ENCODE measurements around the gene PXT1.

PXT1 gene

DNA sequence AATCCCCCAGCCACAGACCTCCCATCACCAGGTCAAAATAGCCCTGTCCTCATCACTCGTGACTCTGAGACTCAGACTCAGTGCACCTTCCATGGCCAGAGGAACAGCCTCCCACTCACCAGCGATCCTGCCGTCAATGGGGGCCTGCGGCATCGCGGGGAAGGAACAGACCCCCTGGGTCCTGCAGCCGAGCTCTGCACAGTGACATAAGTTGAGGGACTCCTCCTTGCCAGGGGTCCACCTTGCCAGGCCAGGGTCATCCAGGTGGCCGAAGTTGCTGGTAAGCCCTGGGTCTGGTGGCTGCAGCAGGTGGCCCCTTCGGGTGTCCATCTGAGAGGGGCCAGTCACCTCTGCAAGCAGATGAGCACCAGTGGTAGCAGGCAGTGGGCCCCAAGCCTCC lies 71.4 kb downstream of the PXT1 start:
- Histone ChIP-seq H3K4me1 (ENCODE audit: low read length) (peaks cover 11% of the 10 kb centered on the region), H3K9me3 (ENCODE audit: insufficient read depth, low read length) (no peaks in the 10 kb centered on the region), H4K20me1 (ENCODE audit: insufficient read depth, low read length) (no peaks in the 10 kb centered on the region), H3K27ac (ENCODE audit: low read length) (no peak overlapping the region), H3K4me3 (ENCODE audit: low read length) (no peak overlapping the region), H3K79me2 (ENCODE audit: low read length) (no peaks in the 10 kb centered on the region), H3K4me2 (ENCODE audit: low read length) (no peak overlapping the region), H2AFZ (ENCODE audit: low read depth, low read length) (no peak overlapping the region), H3K9ac (ENCODE audit: low read length) (no peak overlapping the region), H3K27me3 (ENCODE audit: low read depth, low read length) (peaks cover 10% of the 10 kb centered on the region), H3K36me3 (replicated peaks; ENCODE audit: low read depth, low read length) (no peaks in the 10 kb centered on the region)
- TF ChIP-seq EZH2phosphoT487 (IDR thresholded peaks at IDR 0.05; ENCODE audit: low read depth), result no peak
- TF ChIP-seq, protein P1, sequence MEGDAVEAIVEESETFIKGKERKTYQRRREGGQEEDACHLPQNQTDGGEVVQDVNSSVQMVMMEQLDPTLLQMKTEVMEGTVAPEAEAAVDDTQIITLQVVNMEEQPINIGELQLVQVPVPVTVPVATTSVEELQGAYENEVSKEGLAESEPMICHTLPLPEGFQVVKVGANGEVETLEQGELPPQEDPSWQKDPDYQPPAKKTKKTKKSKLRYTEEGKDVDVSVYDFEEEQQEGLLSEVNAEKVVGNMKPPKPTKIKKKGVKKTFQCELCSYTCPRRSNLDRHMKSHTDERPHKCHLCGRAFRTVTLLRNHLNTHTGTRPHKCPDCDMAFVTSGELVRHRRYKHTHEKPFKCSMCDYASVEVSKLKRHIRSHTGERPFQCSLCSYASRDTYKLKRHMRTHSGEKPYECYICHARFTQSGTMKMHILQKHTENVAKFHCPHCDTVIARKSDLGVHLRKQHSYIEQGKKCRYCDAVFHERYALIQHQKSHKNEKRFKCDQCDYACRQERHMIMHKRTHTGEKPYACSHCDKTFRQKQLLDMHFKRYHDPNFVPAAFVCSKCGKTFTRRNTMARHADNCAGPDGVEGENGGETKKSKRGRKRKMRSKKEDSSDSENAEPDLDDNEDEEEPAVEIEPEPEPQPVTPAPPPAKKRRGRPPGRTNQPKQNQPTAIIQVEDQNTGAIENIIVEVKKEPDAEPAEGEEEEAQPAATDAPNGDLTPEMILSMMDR (IDR thresholded peaks at IDR 0.05; ENCODE audit: low read depth, low read length), result no peak

DNA sequence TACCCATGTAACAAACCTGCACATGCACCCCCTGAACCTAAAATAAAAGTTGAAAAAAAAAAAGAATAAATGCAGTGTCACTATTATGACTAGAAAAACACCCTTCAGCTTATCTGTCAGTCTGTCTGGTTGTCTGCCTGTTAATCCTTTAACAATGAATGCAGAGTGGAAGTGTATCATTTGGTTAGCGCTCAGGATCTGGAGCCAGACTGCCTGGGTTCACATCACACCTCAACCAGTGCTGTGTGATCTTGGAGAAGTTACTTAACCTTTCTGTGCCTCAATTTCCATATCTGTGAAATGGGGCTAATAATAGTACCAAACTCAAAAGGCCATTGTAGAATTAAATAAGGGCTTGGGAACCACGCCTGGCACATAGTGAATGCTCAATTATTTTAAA lies 72.0 kb downstream of the PXT1 start:
- Histone ChIP-seq H3K27me3 (ENCODE audit: low read depth, low read length) (peaks cover 10% of the 10 kb centered on the region), H3K9me3 (ENCODE audit: insufficient read depth, low read length) (no peaks in the 10 kb centered on the region), H3K4me1 (ENCODE audit: low read length) (peaks cover 17% of the 10 kb centered on the region), H3K9ac (ENCODE audit: low read length) (no peak overlapping the region), H3K79me2 (ENCODE audit: low read length) (no peaks in the 10 kb centered on the region), H4K20me1 (ENCODE audit: insufficient read depth, low read length) (no peaks in the 10 kb centered on the region), H3K27ac (ENCODE audit: low read length) (no peak overlapping the region), H3K4me2 (ENCODE audit: low read length) (no peak overlapping the region), H3K4me3 (ENCODE audit: low read length) (no peak overlapping the region), H2AFZ (ENCODE audit: low read depth, low read length) (no peak overlapping the region), H3K36me3 (replicated peaks; ENCODE audit: low read depth, low read length) (no peaks in the 10 kb centered on the region)
- TF ChIP-seq EZH2phosphoT487 (IDR thresholded peaks at IDR 0.05; ENCODE audit: low read depth), result no peak
- TF ChIP-seq, protein P1 (IDR thresholded peaks at IDR 0.05; ENCODE audit: low read depth, low read length), result no peak

DNA sequence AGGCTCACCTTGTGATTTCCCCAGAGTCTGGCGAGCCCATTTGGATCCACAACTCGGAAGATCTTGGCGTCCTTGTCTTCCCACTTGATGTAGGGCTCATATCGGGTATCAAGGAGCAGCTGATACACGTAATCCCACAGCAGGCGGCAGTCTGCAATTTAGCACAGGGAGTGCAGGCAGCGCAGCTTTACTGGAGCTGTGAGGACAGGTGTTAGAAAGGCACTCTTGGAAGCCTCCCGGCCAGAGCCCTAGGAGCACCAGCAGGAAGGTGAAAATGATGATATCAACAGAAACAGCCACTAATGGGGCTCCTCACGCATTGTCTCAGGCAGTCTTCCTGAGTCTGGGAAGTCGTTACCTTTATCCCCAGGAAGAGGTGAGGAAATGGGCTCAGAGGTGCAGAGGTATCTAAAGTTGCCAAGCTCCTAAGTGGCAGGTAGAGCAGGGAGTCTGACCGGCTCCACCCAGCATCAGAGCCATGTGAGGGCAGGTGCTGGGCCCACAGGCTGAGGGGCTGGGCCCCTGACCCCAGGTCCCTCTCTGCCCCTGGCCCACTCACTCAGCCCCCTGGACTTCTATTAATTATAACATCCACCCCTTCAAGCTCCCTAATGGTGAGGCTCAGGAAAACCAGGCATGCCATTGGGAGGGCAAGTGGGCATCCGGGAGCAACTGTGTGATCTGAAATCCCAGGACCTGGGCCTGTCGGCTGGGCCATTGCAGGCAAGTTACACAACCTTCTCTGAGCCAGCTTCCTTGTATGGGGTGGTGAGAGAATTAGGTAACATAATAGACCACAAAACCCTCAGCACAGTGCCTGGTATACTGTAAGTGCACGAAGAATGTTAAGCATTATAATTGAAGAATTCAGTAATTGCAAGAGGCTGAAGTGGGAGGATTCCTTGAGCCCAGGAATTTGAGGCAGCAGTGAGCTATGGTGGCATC lies 73.5 kb downstream of the PXT1 start:
- no peaks in the 10 kb centered on the region for H3K36me3 ChIP-seq (replicated peaks; ENCODE audit: low read depth, low read length)
- peaks cover 30% of the 10 kb centered on the region for H3K4me1 ChIP-seq (ENCODE audit: low read length)
- no peak overlapping the region for H2AFZ ChIP-seq (ENCODE audit: low read depth, low read length)
- no peak overlapping the region for H3K4me3 ChIP-seq (ENCODE audit: low read length)
- H3K9me3 ChIP-seq (ENCODE audit: insufficient read depth, low read length), result no peaks in the 10 kb centered on the region
- peaks cover 6% of the 10 kb centered on the region for H3K27me3 ChIP-seq (ENCODE audit: low read depth, low read length)
- no peak overlapping the region for H3K9ac ChIP-seq (ENCODE audit: low read length)
- H3K79me2 ChIP-seq (ENCODE audit: low read length), result no peaks in the 10 kb centered on the region
- TF ChIP-seq EZH2phosphoT487 (IDR thresholded peaks at IDR 0.05; ENCODE audit: low read depth), result no peak
- TF ChIP-seq, protein P1 (IDR thresholded peaks at IDR 0.05; ENCODE audit: low read depth, low read length), result no peak
- H3K27ac ChIP-seq (ENCODE audit: low read length), result no peak overlapping the region
- no peak overlapping the region for H3K4me2 ChIP-seq (ENCODE audit: low read length)
- H4K20me1 ChIP-seq (ENCODE audit: insufficient read depth, low read length), result no peaks in the 10 kb centered on the region

DNA sequence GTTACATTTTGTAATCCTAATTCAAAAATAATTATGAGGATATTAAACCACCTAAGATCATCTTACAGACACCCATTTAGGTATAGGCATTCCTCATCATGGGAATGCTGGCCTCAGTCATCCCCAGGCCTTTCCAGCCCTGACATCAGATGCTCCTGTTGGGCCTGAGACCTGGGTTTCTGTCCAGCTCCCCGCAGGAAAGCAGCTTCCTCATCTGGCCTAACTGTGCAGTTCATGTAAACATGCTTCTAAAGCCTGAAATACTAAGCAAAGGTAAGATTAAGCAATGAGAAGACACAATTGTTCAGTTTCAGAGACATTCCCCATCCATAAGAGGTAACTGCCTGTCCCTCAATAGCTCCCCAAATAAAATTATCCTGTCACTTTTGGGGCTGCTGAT lies 74.2 kb downstream of the PXT1 start:
- no peak for TF ChIP-seq EZH2phosphoT487 (IDR thresholded peaks at IDR 0.05; ENCODE audit: low read depth)
- TF ChIP-seq, protein P1 (IDR thresholded peaks at IDR 0.05; ENCODE audit: low read depth, low read length), result no peak
- peaks cover 30% of the 10 kb centered on the region for H3K4me1 ChIP-seq (ENCODE audit: low read length)
- no peaks in the 10 kb centered on the region for H3K9me3 ChIP-seq (ENCODE audit: insufficient read depth, low read length)
- no peak overlapping the region for H3K27ac ChIP-seq (ENCODE audit: low read length)
- no peaks in the 10 kb centered on the region for H3K36me3 ChIP-seq (replicated peaks; ENCODE audit: low read depth, low read length)
- H3K27me3 ChIP-seq (ENCODE audit: low read depth, low read length), result no peaks in the 10 kb centered on the region
- H2AFZ ChIP-seq (ENCODE audit: low read depth, low read length), result no peak overlapping the region
- no peak overlapping the region for H3K4me2 ChIP-seq (ENCODE audit: low read length)
- no peak overlapping the region for H3K4me3 ChIP-seq (ENCODE audit: low read length)
- H3K79me2 ChIP-seq (ENCODE audit: low read length), result no peaks in the 10 kb centered on the region
- H4K20me1 ChIP-seq (ENCODE audit: insufficient read depth, low read length), result no peaks in the 10 kb centered on the region
- H3K9ac ChIP-seq (ENCODE audit: low read length), result no peak overlapping the region
